Mucosa of gallbladder (tissue), 1 donor: ENCODE measurements around the gene LRRIQ3. TPM values are rescaled to one million over a fixed set of nuclear protein-coding genes. Genes with fewer than 3 reads are reported as not detected.

Experiments used
- DNase-seq: peaks from one replicate; pipeline ENCODE4 v3.0.0-alpha.2; 2020; ENCODE audit warnings: low spot score
- total RNA-seq: library from RNA; stranded (reverse); gene quantifications from one replicate; pipeline ENCODE4 v1.2.1, GENCODE V29; 2021
- donor health status: DM: no; HTN: no; CAD: no.

The LRRIQ3 gene
- total RNA-seq, 1 donor from 2014 or later, result 0.95 TPM

GRCh38 chr1:74107394-74107793 is 90.6 kb downstream of the LRRIQ3 start:
- no peak for DNase-seq

- DNase-seq, result no peak
Measured at GRCh38 chr1:74091371-74091770, 106.6 kb downstream of the LRRIQ3 start.

- no peak for DNase-seq
Measured at GRCh38 chr1:74083128-74083527, 114.8 kb downstream of the LRRIQ3 start.

GRCh38 chr1:74065081-74065480 is 132.9 kb downstream of the LRRIQ3 start:
- no peak for DNase-seq

GRCh38 chr1:74057719-74058118 is 140.3 kb downstream of the LRRIQ3 start:
- DNase-seq, result no peak

- no peak for DNase-seq
Measured at GRCh38 chr1:74053407-74053806, 144.6 kb downstream of the LRRIQ3 start.

- DNase-seq, result no peak
Measured at GRCh38 chr1:74050386-74050785, 147.6 kb downstream of the LRRIQ3 start.

GRCh38 chr1:74038042-74038441 is 159.9 kb downstream of the LRRIQ3 start:
- DNase-seq, result no peak

GRCh38 chr1:74012583-74012982 is 185.4 kb downstream of the LRRIQ3 start:
- DNase-seq, result no peak

- DNase-seq, result no peak
Measured at GRCh38 chr1:74011736-74012135, 186.2 kb downstream of the LRRIQ3 start.

GRCh38 chr1:74010206-74010605 is 187.8 kb downstream of the LRRIQ3 start:
- no peak for DNase-seq

GRCh38 chr1:74005533-74005932 is 192.4 kb downstream of the LRRIQ3 start:
- DNase-seq, result no peak

- DNase-seq, result no peak
Measured at GRCh38 chr1:74003806-74004205, 194.2 kb downstream of the LRRIQ3 start.

GRCh38 chr1:73998348-73998959 is 199.5 kb downstream of the LRRIQ3 start:
- no peak for DNase-seq

GRCh38 chr1:73980324-73981040 is 217.5 kb downstream of the LRRIQ3 start:
- peak; percentile 25 for DNase-seq

GRCh38 chr1:73979684-73980083 is 218.3 kb downstream of the LRRIQ3 start:
- DNase-seq, result no peak

- DNase-seq, result no peak
Measured at GRCh38 chr1:73978964-73979363, 219.0 kb downstream of the LRRIQ3 start.

Other genes with a start within 250 kb of the LRRIQ3 start
- 31.2 TPM for gene FPGT, start 66 bp upstream of the LRRIQ3 start, total RNA-seq
- gene TNNI3K, start 37.2 kb upstream of the LRRIQ3 start, total RNA-seq, result 1.3 TPM